ENCODE results near the gene HS3ST1. TPM values are rescaled to one million over a fixed set of nuclear protein-coding genes. Genes with fewer than 3 reads are reported as not detected.
"Not testable (repeated sequence)": the region's sequence is repeated elsewhere in the genome, so short reads cannot be mapped to it uniquely, and the experiment has no call there.

The HS3ST1 gene
- total RNA-seq, 2 donors from 2014 or later: 3.9 to 5.4 TPM

DNA sequence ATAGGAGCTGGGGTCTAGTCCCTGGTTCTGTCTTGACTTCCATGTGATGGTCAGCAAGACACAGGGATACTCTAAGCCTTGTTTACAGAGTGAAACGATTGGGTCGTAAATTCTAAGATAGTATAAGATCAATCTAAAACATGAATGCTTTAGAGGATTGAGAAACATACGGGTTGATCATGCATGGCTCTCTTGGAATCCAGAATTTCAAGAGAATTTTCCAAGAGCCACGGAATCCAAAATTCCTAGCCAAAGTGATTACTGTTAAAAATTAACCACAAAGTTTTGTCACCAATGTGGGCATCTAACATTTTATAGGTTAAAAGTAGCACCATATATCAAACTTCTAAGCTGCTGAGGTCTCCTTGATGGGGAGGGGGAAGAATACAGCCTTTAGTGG lies 16.5 kb downstream of the HS3ST1 start:
- intact Hi-C loops (cut with DNase I): no loop called here
- no peak for DNase-seq (ENCODE audit: low spot score)

DNA sequence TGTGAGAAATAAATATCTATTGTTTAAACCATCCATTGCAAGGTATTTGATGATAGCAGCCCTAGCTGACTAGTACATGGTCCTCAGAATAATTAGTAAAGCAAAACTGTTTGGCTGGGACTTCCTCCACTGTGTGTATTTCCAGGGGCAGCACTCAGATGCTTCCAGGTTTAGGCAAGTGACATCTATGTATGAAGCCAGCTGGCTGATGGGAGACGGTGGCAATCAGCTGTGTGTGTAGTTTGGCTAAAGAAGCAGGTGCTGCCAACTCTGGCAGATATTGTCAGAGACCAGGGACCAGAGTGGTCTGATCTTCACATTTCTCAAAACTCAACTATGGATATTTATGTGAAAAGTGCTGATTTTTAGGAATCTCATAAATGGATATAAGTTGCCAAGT lies 19.1 kb downstream of the HS3ST1 start:
- DNase-seq (ENCODE audit: low spot score): no peak
- intact Hi-C loops (cut with DNase I): no loop called here

DNA sequence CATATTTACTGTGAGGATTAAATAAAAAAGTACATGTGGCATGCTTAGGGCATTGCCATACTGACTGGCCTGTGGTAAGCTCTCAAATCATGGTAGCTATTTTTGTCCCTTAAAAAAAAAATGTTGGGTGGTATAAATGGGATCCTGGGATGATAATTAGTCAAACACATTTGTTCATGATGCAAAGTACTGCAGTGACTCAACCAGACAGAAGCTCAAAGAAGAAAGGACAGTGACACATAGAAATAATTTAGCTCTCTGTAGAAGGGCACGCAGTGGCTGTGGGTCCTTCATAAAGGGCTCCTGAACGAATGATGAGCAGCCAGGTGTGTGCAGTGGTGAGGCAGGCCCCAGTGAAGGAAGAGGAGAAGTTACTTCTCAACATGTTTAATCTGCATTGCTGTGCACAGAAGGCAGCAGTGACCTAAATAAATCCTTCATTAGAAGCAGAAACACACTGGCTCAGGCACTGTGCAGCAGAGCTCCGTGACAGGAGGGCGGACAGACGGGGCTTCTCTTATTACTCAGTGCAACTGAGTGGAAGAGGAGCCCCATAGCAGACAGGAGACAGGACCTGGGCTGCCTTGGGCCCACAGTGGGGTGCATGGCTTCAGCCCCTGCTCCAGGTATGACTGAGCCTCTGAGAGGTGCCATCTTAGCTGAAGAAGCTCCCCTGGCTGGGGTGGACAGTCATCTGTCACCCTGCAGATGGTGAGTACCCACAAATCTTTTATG lies 20.3 kb downstream of the HS3ST1 start:
- intact Hi-C loops (cut with DNase I): no loop called here
- no peak for DNase-seq (ENCODE audit: low spot score)

DNA sequence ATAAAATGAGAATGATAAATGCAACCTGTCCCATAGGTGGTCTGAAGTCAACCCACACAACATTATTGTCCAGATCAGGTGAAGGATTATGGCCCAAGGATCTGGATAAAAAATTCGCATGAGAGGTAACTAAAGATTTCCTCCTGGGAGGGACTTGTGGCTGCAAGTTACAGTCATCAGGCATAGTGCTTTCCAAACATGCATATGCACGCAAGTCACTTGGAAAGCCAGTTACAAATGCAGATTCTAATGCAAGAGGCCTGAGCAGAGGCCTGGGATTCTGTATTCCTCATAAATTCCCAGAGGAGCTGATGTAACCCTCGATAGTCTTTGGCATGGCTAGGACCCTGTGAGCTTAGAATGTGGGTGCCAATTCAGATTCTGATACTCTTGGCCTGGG lies 21.1 kb downstream of the HS3ST1 start:
- no peak for DNase-seq (ENCODE audit: low spot score)
- intact Hi-C loops (cut with DNase I): no loop called here

DNA sequence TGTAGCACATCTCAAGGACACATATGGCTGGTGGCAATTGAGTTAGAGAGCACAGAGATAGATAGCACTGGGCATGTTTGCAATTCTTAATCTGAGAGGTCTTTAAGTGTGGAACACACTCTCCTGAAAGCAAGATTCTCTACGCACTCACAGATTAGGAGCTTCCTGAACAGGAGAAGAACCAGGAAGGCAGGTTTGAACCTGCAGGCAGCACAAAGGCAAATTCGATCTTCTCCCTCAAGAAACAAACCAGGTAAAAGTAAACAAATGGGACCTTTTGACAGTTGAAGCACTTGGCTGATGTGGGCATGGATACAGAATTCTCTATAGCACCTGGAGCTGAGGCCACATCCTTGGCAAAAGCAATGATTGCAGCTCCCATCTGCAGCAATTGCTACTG lies 24.3 kb downstream of the HS3ST1 start:
- no peak for DNase-seq (ENCODE audit: low spot score)
- intact Hi-C loops (cut with DNase I): no loop called here

DNA sequence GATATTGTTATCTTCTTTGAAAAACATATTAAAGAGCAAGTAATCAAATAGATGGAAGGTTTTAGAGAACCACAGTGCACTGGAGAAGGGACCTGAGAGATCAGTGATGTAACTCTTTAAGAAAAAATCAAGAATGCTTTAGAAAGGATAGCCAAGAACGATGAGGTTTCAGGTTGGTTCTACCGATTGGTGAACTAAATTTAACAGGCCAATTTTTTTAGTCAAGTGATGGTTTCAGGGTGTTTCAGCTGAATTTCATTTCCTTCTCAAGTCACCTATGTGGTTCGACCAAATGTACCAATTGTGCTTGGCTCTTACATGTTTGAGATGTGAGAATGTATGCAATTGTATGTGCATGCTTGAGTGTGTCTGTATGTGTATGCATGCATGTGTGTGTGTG lies 26.5 kb downstream of the HS3ST1 start:
- intact Hi-C loops (cut with DNase I): no loop called here
- no peak for DNase-seq (ENCODE audit: low spot score)

DNA sequence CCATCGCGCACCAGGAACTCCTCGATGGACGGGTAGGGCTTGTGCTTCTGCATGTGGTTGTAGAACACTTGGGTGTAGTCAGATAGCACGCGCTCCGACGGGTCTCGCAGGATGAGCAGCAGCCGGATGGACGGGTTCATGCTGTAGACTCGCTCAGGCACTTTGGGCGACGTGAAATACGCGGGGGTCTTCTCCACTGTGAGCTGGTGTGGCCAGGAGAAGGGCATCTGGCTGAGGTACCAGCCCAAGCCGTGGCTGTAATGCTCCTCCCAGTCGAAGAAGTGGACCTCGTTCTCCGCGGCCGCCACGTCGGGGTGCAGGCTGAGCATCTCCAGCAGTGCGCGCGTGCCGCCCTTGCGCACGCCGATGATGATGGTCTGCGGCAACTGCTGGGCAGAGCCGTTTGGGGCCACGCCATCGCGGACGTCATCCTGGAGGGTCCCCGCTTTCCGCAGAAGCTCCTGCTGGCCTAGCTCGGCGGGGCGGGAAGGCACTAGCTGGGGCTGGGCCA lies 29.2 kb downstream of the HS3ST1 start:
- intact Hi-C loops (cut with DNase I): no loop called here
- no peak for DNase-seq (ENCODE audit: low spot score)

DNA sequence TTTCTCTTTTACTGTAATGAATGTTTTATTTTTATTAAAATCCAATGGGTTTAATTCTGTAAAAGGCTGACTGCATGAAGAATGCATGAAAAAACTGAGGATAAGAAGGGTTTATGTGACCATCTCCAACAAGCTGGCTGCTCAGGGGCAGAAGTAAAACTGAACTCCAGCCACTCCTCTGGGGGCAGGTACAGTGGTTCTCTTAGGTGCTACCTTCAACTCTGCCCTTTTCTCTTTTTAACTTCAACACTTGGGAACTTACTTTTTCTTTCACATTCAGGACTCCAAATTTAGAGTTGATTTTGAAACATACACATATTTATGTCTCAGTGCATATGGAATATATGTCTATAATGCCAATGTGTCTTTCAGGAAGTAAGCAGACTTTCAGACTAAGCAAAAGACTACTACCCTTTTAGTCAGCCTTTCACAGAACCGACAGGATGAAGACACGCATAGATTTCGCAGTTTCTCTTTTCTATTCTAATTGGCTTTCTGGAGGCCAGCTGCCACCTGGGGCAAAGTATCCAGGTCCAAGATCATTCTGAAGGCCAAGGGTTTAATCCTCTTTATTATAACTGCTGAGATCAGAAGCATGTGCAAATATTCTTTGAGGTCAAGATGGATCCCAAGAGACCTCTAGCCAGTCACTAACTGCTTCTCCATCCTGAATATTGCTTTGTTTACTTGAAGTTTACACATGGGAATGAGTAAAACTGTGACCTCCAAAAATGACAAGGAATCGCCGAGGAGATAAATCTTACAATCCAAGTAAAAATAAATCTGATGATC lies 30.7 kb downstream of the HS3ST1 start:
- intact Hi-C loops (cut with DNase I): no loop called here
- no peak for DNase-seq (ENCODE audit: low spot score)

DNA sequence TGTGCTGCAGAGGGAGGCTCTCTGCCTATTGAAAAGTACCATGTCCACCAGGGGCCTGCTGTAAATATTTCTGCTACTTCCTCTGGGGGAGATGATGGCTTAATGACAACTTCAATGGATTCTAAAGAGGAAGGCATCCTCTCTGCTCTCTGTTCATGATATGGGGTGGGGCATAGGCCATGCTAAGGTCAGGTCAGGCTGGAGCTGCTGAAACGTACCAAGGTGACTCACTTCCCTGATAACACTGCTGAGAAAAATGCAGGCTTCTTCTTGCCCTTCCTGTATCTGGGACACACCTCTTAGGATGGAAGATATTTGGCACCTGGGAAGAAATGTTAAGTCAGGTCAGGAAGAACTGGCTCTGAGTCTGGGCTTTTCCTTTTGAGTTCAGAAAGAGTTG lies 31.5 kb downstream of the HS3ST1 start:
- intact Hi-C loops (cut with DNase I): no loop called here
- no peak for DNase-seq (ENCODE audit: low spot score)

DNA sequence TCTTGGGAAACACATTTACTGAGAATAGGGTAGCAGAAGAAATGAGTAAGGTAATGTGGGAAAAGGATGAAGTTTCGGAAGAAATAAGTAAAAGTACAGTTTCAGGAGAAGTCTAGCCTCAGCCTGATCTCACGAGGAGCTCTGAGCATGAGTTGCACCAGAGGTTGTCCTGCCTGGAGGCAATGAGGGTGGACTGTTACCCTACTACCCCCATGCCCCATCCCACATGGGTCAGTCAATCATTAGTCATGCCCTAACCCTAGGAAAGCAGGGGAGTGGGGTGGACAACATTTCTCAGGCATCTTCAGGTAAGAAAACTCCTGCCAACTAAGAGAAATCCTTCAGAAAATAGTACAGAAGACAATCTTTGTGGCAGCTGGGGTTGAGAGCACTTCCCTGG lies 35.1 kb downstream of the HS3ST1 start:
- DNase-seq (ENCODE audit: low spot score): no peak
- intact Hi-C loops (cut with DNase I): no loop called here

DNA sequence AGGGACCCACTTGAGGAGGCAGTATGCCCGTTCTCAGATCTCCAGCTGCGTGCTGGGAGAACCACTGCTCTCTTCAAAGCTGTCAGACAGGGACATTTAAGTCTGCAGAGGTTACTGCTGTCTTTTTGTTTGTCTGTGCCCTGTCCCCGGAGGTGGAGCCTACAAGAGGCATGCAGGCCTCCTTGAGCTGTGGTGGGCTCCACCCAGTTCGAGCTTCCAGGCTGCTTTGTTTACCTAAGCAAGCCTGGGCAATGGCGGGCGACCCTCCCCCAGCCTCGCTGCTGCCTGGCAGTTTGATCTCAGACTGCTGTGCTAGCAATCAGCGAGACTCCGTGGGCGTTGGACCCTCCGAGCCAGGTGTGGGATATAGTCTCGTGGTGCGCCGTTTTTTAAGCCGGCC lies 44.6 kb downstream of the HS3ST1 start:
- intact Hi-C loops (cut with DNase I); DNase-seq (ENCODE audit: low spot score): not testable (repeated sequence)

DNA sequence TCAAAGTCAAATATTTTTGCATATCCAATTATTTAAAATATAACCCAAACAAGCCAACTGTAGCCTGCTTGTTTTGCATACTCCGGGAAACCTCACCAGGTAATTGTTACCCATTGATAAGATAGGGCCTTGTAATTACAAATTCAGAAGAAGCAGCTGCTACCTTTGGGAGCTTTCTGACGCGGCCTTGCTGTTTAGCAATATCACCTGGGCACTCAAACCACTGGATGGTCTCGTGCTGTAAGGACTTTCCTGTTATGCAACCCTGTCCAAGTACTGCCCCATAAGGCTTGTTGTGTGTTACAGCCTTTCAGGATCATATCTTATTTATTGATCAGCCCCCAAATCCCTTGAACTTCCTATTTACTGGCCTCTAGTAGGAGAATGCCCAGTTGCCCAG lies 52.1 kb downstream of the HS3ST1 start:
- no peak for DNase-seq (ENCODE audit: low spot score)
- intact Hi-C loops (cut with DNase I): no loop called here

DNA sequence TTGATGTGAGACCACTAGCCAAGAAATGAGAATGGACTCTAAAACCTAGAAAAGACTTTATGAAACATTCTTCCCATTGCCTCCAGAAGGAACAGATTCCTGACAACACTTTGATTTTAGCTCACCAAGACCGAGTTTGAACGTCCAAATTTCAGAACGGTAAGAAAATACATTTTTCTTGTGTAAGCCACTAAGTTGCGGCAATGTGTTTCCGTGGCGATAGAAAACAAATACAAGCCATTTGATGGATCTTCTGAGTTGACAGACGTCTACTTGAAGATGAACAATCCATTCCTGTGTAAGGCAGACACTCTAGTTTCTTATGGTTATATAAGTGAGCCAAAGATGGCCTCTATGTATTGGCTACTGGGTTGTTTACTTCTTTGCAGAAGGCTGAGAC lies 52.5 kb downstream of the HS3ST1 start:
- intact Hi-C loops (cut with DNase I): no loop called here
- DNase-seq (ENCODE audit: low spot score): no peak

DNA sequence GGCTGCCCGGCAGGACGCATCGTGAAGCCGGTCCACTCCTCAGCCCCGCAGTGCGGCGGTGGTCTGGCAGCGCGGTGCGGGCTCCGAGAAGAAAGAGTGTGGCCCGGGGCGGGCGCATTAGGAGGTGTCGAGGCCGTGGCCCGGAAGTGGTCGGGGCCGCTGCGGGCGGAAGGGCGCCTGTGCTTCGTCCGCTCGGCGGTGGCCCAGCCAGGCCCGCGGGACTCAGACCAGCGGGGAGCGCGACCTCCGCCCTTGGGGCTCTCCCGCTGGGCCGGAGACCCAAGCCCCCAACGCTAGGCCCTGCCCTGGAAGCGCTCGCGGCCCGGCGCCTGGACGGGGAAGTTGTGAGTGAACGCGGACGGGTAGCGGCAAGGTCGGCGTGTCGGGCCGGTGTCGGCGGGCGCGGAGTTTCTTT lies 60.0 kb downstream of the HS3ST1 start:
- no peak for DNase-seq (ENCODE audit: low spot score)
- intact Hi-C loops (cut with DNase I): no loop called here

DNA sequence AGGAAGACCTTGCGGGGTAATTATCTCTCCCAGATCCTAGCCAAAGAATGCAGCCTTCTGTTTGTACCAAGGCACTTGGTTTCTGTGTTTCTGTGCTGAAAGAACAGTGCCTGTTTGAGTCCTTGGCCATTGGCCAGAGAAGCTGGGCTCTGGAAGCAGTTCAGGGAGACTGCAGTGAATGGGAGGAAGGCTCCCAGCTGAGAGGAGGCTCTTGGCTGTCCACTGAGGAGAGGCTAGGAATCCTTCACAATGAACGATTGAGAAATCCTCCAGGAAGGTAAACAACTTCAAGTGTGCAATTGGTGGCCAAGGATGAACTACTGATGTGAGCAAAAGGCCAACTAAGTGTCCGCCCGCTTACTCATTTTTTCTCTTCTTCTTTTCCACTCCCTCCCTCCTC lies 61.3 kb downstream of the HS3ST1 start:
- DNase-seq (ENCODE audit: low spot score): peak; percentile 84
- intact Hi-C loops (cut with DNase I): no loop called here

DNA sequence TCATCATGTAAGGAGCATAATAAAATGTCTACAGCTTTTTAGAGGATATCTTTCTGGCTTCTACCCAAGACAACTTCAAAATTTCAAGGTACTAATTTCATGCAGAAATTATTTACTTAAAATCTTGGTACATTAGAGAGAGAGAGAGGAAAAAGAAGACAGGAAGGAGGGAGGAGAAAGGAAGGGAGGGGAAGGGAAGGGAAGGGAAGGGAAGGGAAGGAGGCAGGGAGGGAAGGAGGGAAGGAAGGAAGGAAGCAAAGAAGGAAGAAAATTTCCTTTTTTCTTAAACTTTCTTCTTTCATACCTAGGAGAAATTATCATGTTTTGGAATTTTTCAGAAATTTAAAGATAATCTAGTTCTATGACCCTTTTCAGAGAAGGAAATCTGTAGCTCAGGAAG lies 61.8 kb downstream of the HS3ST1 start:
- intact Hi-C loops (cut with DNase I): no loop called here
- no peak for DNase-seq (ENCODE audit: low spot score)

DNA sequence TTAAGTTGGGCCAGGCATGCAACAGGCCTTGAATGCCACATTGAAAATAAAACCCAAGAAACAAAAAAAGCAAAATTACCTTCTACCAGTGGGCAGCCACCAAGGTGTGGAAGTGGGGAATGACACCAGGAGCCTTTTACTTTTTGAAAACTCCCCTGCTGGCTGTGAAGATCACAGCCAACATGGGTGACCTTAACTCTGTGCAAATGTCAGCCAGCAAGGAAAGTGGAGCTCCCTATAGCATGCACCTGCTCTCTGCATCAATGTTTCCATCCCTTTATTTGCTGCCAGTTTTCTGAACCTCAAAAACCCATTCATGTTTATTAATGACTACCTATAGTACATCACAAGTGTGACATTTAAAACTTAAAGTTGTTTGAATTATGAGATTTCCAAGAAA lies 63.7 kb downstream of the HS3ST1 start:
- no peak for DNase-seq (ENCODE audit: low spot score)
- intact Hi-C loops (cut with DNase I): no loop called here

DNA sequence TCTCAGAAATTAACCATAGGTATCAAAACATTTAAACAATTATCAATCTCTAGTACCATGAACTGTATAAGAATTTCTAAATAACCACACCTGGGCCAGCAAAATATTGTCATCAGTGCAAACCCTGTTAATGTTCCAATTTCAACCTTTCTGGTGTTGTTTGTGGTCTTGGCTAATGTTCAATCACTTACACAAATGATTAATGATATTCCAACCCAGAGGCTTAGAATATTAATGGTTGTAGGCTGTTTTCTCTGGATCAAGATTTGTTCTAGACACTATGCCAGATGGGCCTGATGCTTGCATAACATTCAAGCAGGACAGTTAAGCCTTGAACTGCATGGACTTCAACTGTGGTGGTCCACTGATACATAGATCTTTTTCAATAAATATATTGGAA lies 69.1 kb downstream of the HS3ST1 start:
- intact Hi-C loops (cut with DNase I): no loop called here
- DNase-seq (ENCODE audit: low spot score): no peak

DNA sequence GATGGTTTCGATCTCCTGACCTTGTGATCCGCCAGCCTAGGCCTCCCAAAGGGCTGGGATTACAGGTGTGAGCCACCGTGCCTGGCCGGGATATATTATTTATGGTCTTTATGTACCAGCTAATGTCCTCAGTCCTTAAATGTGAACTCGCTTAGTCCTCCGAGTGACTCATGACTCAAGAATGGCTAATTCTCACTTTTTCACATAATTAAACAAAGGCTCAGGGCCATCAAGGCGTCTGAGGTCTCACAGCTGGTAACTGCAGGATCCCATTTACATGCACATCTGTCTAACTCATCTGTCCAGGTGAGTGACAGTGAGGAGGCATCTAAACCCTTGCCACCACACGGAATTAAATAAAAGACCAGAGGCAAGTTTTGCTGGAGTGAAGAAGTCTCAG lies 73.5 kb downstream of the HS3ST1 start:
- intact Hi-C loops (cut with DNase I): no loop called here
- DNase-seq (ENCODE audit: low spot score): no peak

DNA sequence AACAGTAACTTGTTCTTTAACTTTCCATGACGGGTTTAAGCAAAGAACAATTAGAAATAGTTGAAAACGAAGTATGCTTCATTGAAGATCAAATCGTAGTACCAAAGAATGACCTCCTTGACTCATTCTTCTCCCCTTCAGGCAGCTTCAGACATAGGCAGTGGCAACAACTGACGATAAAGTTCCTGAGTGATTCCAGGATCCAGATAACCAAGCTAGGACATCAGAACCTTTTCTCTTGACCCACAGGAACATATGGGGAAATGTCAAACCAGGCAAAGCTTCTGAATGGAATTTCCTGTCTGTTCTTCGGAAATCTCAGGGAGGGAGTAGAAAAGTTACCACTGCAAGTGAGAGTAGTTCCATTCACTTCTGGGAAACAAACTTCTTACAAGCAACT lies 74.2 kb downstream of the HS3ST1 start:
- intact Hi-C loops (cut with DNase I): no loop called here
- DNase-seq (ENCODE audit: low spot score): no peak

All from posterior vena cava (tissue), 2 donors.